Endometrial microvascular endothelial cells (primary cell): Measurements from ENCODE around the gene ZMYND12. TPM values are rescaled to one million over a fixed set of nuclear protein-coding genes. Genes with fewer than 3 reads are reported as not detected.

Source experiments
- in situ Hi-C: cut with HindIII; loops from 2 replicates; pipeline ENCODE4 v1.10.0; 2017; ENCODE audit warnings: low sequenced_read_pairs, low pct_unique_long_range_greater_than_20kb; ENCODE audit errors: inconsistent ontology term
- total RNA-seq: library from RNA; depleted of rRNA; stranded (reverse); fragments of >200 nt; gene quantifications from one replicate; pipeline ENCODE4 v1.2.3, GENCODE V29; 2015; ENCODE audit errors: inconsistent ontology term

ZMYND12 gene
- total RNA-seq, 1 donor from 2014 or later: not detected

- in situ Hi-C loops: no loop called here
Observed at GRCh38 chr1:42450061-42450460, 5.8 kb downstream of the ZMYND12 start.

GRCh38 chr1:42449256-42449655, 6.6 kb downstream of the ZMYND12 start:
- in situ Hi-C loops: no loop called here

- in situ Hi-C loops: no loop called here
Observed at GRCh38 chr1:42442662-42443061, 13.2 kb downstream of the ZMYND12 start.

- in situ Hi-C loops: no loop called here
Observed at GRCh38 chr1:42439940-42440339, 15.9 kb downstream of the ZMYND12 start.

GRCh38 chr1:42434340-42434739, 21.5 kb downstream of the ZMYND12 start:
- in situ Hi-C loops: no loop called here

GRCh38 chr1:42433369-42433768, 22.5 kb downstream of the ZMYND12 start:
- in situ Hi-C loops: no loop called here

GRCh38 chr1:42432714-42433113, 23.1 kb downstream of the ZMYND12 start:
- in situ Hi-C loops: no loop called here

GRCh38 chr1:42431514-42431913, 24.3 kb downstream of the ZMYND12 start:
- in situ Hi-C loops: no loop called here

- in situ Hi-C loops: no loop called here
Observed at GRCh38 chr1:42430286-42431135, 25.3 kb downstream of the ZMYND12 start.

GRCh38 chr1:42429603-42430002, 26.2 kb downstream of the ZMYND12 start:
- in situ Hi-C loops: no loop called here

GRCh38 chr1:42427240-42427639, 28.6 kb downstream of the ZMYND12 start:
- in situ Hi-C loops: no loop called here

- in situ Hi-C loops: no loop called here
Observed at GRCh38 chr1:42424201-42424600, 31.6 kb downstream of the ZMYND12 start.

- in situ Hi-C loops: no loop called here
Observed at GRCh38 chr1:42423681-42424080, 32.1 kb downstream of the ZMYND12 start.

- in situ Hi-C loops: no loop called here
Observed at GRCh38 chr1:42422737-42423136, 33.1 kb downstream of the ZMYND12 start.

GRCh38 chr1:42420911-42421585, 34.8 kb downstream of the ZMYND12 start:
- in situ Hi-C loops: no loop called here

- in situ Hi-C loops: no loop called here
Observed at GRCh38 chr1:42420121-42420520, 35.7 kb downstream of the ZMYND12 start.

- in situ Hi-C loops: no loop called here
Observed at GRCh38 chr1:42419126-42419821, 36.5 kb downstream of the ZMYND12 start.

- in situ Hi-C loops: no loop called here
Observed at GRCh38 chr1:42418516-42418915, 37.3 kb downstream of the ZMYND12 start.

GRCh38 chr1:42417166-42417565, 38.7 kb downstream of the ZMYND12 start:
- in situ Hi-C loops: no loop called here
